A673 (cell line): ENCODE measurements around the gene BECN2. TPM values are rescaled to one million over a fixed set of nuclear protein-coding genes. Genes with fewer than 3 reads are reported as not detected.

Source experiments
- BruUV-seq: library from RNA; stranded (reverse); fragments of 400-500 nt; replicated peaks from 2 replicates; lab custom pipeline; 2021; lab: Mats Ljungman, UMichigan
- CTCF ChIA-PET: fragments of 300-600 bp; sonication (Branson Sonifier 250); formaldehyde crosslinking; loops from one replicate; lab custom pipeline; 2022; ENCODE audit warnings: antibody characterized with exemption; lab: Charles Lee
- POLR2A ChIA-PET: fragments of 300-600 bp; sonication (Branson Sonifier 250); formaldehyde crosslinking; loops from one replicate; lab custom pipeline; 2022; ENCODE audit warnings: antibody characterized with exemption; ENCODE audit not compliant: low non-redundant PET; lab: Charles Lee
- DNase-seq: peaks from one replicate; pipeline ENCODE4 v3.0.0-alpha.2; 2015; ENCODE audit warnings: low spot score
- H3K27ac ChIP-seq: fragments of 200-600 bp; sonication (generic); 2 replicates; pipeline ENCODE4 v1.5.1; 2016; ENCODE audit warnings: mixed run types, low read depth, mild to moderate bottlenecking, mixed read lengths, antibody characterized with exemption, low read length; ENCODE audit not compliant: poor library complexity, severe bottlenecking
- H3K27me3 ChIP-seq: fragments of 200-600 bp; sonication (generic); replicated peaks from 2 replicates; pipeline ENCODE4 v1.6.1; 2017; ENCODE audit warnings: mixed run types, low read depth, mild to moderate bottlenecking, mixed read lengths, antibody characterized with exemption, low read length; ENCODE audit not compliant: insufficient read depth, poor library complexity
- H3K36me3 ChIP-seq: fragments of 200-600 bp; sonication (generic); 2 replicates; pipeline ENCODE4 v1.6.1; 2016; ENCODE audit warnings: mixed run types, mild to moderate bottlenecking, mixed read lengths, antibody characterized with exemption, low read length; ENCODE audit not compliant: insufficient read depth, poor library complexity, severe bottlenecking
- H3K4me1 ChIP-seq: fragments of 200-600 bp; sonication (generic); 2 replicates; pipeline ENCODE4 v1.6.1; 2017; ENCODE audit warnings: mixed run types, mild to moderate bottlenecking, mixed read lengths, antibody characterized with exemption, low read length; ENCODE audit not compliant: insufficient read depth, poor library complexity, severe bottlenecking
- H3K4me3 ChIP-seq: fragments of 200-600 bp; sonication (generic); 2 replicates; pipeline ENCODE4 v1.5.1; 2016; ENCODE audit warnings: low read depth, mixed run types, mild to moderate bottlenecking, mixed read lengths, low read length; ENCODE audit not compliant: poor library complexity, severe bottlenecking
- H3K9me3 ChIP-seq: fragments of 200-600 bp; sonication (generic); 2 replicates; pipeline ENCODE4 v1.6.1; 2016; ENCODE audit warnings: mixed run types, low read depth, mild to moderate bottlenecking, mixed read lengths, antibody characterized with exemption, low read length; ENCODE audit not compliant: poor library complexity, severe bottlenecking
- EZH2 ChIP-seq: fragments of 200-600 bp; sonication (generic); IDR thresholded peaks from 2 replicates; pipeline ENCODE4 v1.6.1; 2017; ENCODE audit warnings: borderline replicate concordance, low read depth, mild to moderate bottlenecking, mixed read lengths, antibody characterized with exemption, low read length; ENCODE audit not compliant: poor library complexity, severe bottlenecking
- intact Hi-C: fragments of 100-400 bp; cut with micrococcal nuclease; formaldehyde crosslinking; loops from one replicate; pipeline ENCODE4 v1.10.0; 2022; ENCODE audit not compliant: unreplicated experiment
- total RNA-seq: library from RNA; stranded (reverse); gene quantifications from 2 replicates; pipeline ENCODE4 v1.2.3, GENCODE V29; 2021
- TF ChIP-seq, protein P1 (sequence below): fragments of 300-800, 200-600 bp; sonication (generic); conservative IDR thresholded peaks from 2 replicates; pipeline ENCODE4 v1.5.1; 2017; ENCODE audit warnings: low read depth, mild to moderate bottlenecking, antibody characterized with exemption, low read length, moderate library complexity, mixed read lengths

Gene BECN2
- total RNA-seq, 1 experiment from 2014 or later: not detected

DNA sequence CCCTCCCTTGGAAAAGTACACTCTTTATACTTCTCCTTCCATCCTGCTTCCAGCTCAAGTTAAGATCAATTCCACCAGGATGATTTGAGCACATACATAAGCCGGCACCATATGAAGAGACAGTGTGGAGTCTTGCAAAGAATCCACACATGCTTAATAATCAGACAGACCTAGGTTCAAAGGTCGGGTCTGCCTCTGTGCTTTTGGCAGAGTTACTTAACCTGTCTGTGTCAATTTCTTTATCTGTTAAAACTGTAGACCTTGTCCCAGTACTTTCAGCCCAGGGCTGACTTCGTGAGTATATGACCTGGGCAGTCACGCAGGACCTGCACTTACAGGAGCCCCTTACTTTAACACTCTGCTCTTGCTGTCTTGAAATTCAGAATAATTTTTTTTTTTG lies 30.2 kb upstream of the BECN2 start:
- H3K27ac ChIP-seq: no peak overlapping the region
- H3K9me3 ChIP-seq: no peaks in the 10 kb centered on the region
- BruUV-seq: no TSS peak
- DNase-seq: no peak
- H3K4me3 ChIP-seq: no peak overlapping the region
- intact Hi-C loops: no loop called here
- TF ChIP-seq, protein P1, sequence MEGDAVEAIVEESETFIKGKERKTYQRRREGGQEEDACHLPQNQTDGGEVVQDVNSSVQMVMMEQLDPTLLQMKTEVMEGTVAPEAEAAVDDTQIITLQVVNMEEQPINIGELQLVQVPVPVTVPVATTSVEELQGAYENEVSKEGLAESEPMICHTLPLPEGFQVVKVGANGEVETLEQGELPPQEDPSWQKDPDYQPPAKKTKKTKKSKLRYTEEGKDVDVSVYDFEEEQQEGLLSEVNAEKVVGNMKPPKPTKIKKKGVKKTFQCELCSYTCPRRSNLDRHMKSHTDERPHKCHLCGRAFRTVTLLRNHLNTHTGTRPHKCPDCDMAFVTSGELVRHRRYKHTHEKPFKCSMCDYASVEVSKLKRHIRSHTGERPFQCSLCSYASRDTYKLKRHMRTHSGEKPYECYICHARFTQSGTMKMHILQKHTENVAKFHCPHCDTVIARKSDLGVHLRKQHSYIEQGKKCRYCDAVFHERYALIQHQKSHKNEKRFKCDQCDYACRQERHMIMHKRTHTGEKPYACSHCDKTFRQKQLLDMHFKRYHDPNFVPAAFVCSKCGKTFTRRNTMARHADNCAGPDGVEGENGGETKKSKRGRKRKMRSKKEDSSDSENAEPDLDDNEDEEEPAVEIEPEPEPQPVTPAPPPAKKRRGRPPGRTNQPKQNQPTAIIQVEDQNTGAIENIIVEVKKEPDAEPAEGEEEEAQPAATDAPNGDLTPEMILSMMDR: no peak
- no peak for TF ChIP-seq EZH2
- CTCF ChIA-PET: no interaction called here
- no peaks in the 10 kb centered on the region for H3K36me3 ChIP-seq
- POLR2A ChIA-PET: no interaction called here
- no peaks in the 10 kb centered on the region for H3K27me3 ChIP-seq
- no peaks in the 10 kb centered on the region for H3K4me1 ChIP-seq

DNA sequence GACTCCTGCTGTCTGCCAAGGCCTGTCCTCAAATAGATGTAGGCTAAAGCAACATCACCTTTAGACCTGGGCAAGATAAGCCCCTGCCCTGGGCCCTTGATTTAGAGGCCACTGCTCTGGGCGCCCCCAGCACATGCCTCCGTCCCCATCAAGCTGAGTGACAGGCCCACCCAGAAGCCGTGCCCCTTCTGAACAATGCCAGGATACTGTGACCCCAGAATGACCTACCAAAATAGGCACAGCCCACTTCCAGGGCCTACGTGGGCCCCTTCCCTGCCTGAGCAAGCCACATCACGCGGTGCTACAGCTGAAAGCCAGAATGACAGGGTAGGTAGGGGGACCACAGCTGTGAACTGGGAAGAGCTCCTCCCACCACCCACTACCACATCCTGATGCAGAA lies 24.7 kb upstream of the BECN2 start:
- Histone ChIP-seq H3K9me3 (no peaks in the 10 kb centered on the region), H3K27me3 (no peaks in the 10 kb centered on the region), H3K36me3 (no peaks in the 10 kb centered on the region), H3K4me1 (no peaks in the 10 kb centered on the region), H3K4me3 (no peak overlapping the region), H3K27ac (no peak overlapping the region)
- POLR2A ChIA-PET: no interaction called here
- TF ChIP-seq EZH2: no peak
- BruUV-seq: no TSS peak
- DNase-seq: no peak
- intact Hi-C loops: no loop called here
- CTCF ChIA-PET: no interaction called here

DNA sequence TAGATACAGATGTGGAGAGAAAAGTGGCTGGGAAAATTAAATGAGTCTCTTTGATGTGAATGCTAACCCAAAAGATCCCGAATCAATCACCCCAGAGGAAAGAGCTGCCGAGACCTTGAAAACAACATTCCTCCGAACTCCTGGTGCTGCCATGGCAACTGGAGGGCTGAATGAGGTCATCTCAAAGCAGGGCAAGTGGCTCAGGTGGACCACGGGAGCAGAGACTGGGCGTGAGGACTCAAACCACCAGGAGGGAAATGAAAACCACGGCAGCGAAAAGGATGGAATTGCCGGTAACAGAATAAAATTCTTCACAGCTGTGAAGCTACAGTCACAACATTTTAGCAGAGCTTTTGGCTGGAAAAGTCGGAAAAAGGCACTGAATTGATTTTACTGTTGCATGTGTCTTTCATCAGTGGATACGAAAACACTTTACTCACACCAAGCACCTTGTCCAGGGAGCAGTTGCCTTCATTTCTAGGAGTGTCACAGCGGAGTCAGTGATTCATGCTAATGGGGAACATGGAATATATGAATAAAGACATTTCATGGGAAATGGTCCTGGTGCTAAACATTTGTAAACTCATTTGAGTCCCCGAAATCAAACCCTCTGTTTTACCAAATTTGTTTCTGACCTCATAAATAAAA lies 23.2 kb upstream of the BECN2 start:
- no TSS peak for BruUV-seq
- no peak overlapping the region for H3K4me3 ChIP-seq
- CTCF ChIA-PET: no interaction called here
- POLR2A ChIA-PET: no interaction called here
- DNase-seq: no peak
- no peaks in the 10 kb centered on the region for H3K27me3 ChIP-seq
- H3K4me1 ChIP-seq: no peaks in the 10 kb centered on the region
- H3K9me3 ChIP-seq: no peaks in the 10 kb centered on the region
- TF ChIP-seq, protein P1: no peak
- no peak for TF ChIP-seq EZH2
- intact Hi-C loops: no loop called here
- no peaks in the 10 kb centered on the region for H3K36me3 ChIP-seq
- H3K27ac ChIP-seq: no peak overlapping the region

DNA sequence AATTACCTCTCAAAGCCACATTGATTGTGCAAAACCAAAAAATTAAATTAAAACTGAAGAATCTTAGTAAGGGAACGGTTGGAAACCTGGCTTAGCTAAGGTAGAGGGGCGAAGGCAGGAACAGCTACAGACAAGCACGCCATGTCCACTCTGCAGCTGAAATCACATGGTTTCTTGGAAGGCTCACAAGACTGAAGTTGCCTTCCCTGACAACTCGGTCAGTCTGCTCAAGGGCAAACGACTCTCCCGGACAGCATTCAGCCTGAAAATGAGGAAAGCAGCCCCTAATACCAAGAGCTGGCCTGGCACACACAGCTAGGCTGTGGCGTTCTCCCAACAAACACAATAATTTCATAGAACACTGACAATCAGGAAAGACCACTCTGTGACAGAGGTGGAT lies 22.7 kb upstream of the BECN2 start:
- ChIA-PET POLR2A (no interaction called here), CTCF (no interaction called here)
- Histone ChIP-seq H3K9me3 (no peaks in the 10 kb centered on the region), H3K4me1 (no peaks in the 10 kb centered on the region), H3K36me3 (no peaks in the 10 kb centered on the region), H3K27ac (no peak overlapping the region), H3K27me3 (no peaks in the 10 kb centered on the region), H3K4me3 (no peak overlapping the region)
- no TSS peak for BruUV-seq
- intact Hi-C loops: no loop called here
- DNase-seq: no peak
- TF ChIP-seq, protein P1: no peak
- no peak for TF ChIP-seq EZH2
